HG03565 (cell line): ENCODE data around the gene RPS28.

Experiments used
- ATAC-seq: cut with Tn5 transposase; IDR thresholded peaks from one replicate; pipeline ENCODE4 v1.9.1; 2021; ENCODE audit warnings: mild to moderate bottlenecking, moderate library complexity; ENCODE audit not compliant: unreplicated experiment

The RPS28 gene

DNA sequence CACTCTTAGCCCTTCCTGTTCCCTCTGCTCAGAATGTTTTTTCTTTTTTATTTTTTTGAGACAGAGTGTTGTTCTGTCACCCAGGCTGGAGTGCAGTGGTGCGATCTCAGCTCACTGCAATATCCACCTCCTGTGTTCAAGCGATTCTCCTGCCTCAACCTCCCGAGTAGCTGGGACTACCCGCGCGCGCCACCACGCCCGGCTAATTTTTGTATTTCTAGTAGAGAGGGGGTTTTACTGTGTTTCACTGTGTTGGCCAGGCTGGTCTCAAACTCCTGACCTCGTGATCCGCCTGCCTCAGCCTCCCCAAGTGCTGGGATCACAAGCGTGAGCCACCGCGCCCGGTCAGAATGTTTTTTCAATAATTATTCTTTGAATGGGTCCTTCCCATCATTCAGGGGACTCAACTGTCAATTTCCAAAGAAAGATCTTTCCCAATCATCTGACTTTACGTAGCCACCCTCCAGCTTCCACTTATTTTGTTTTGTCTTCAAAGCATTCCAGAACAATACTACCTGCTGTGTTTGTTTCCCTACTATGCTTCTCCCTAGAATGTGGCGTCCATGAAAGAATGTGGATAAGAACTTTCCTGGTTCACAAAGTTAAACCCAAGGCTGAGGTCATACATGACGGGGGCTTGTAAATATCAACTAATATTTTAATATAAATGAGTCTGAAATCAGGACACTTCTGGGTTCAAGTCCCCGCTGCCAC is 1.3 kb upstream of the RPS28 start:
- ATAC-seq = no peak

DNA sequence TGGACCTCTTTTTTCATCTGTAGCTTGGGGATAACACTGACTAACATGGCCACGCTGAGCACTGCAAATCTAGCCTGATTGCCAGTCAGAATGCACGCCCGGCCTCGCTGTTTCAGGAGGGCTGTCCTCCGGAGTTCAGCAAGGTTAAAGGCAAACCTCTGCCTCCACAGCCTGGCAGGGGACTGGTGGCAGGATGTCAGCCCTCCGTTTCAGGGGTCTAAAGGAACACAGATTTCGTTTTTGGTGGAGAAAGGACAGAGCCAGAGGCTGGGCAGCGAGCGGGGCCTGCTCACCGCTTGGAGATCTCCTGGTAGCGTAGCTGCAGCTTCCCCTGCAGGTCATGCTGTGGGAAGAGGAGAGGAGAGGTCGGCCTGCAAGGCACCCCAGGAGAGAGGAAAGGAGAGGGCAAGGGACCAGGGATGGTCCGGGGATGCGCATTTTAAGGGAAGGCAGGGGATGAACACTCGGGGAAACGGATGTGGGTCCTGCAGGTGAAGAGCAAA is 681 bp upstream of the RPS28 start:
- ATAC-seq = no peak

DNA sequence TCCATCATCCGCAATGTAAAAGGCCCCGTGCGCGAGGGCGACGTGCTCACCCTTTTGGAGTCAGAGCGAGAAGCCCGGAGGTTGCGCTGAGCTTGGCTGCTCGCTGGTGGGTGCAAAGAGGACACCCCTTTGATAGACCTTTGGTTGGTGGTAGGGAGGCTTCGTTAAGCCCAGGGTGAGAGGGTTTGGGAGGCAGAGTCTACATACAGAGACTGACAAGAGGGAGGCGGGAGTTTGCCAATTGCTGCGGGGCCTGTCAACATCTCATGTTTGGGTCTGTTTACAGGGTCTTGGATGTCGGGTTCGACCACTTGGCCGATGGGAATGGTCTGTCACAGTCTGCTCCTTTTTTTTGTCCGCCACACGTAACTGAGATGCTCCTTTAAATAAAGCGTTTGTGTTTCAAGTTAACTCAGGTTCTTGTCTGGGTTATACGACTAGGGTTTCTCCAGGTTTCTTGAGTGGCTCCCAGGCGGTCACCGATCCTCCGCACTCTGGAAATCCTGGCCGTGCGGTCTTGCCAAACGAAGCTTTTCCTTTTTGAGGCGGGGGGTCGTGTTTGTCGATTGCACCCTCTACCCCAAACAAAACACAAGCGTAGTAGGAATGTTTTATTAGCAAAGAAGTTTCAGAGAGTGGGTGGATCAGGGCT is 816 bp downstream of the RPS28 start:
- ATAC-seq = no peak

DNA sequence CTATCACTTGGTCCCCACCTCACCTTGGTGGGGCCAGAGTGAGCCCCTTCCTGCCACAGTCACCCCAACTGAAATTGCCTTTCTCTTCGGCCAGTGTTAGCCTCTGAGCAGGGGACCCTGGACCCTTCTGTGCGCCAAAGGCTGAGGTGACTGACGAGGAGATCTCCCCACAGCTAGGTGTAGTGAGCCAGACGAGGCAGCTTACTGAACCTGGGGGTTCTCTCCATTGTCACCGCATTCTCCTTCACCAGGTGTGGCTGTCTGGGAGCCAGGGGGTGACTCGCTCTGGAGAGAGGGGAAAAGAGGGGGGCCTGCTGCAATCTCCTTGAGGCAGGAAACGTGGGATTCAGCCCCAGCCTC is 1.3 kb downstream of the RPS28 start:
- no peak for ATAC-seq

DNA sequence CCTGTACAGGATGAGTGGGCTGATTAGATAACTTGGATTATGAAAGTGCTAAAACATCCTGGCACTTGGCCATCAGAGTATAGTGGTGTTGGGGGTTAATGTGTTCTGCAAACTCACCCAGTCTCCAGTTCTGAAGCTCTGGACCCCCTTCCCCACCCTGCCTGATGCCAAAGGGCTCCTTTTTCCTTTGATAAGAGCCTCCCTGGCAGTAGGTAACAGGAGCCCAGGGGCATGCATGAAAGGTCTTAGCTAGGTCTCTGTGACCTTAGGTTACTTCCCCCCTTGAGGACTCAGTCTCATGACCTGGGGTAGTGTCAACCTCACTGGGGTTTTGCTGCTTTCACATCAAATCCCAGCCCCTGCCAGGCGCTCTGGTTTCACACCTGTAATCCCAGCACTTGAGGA is 2.5 kb downstream of the RPS28 start:
- ATAC-seq = no peak

DNA sequence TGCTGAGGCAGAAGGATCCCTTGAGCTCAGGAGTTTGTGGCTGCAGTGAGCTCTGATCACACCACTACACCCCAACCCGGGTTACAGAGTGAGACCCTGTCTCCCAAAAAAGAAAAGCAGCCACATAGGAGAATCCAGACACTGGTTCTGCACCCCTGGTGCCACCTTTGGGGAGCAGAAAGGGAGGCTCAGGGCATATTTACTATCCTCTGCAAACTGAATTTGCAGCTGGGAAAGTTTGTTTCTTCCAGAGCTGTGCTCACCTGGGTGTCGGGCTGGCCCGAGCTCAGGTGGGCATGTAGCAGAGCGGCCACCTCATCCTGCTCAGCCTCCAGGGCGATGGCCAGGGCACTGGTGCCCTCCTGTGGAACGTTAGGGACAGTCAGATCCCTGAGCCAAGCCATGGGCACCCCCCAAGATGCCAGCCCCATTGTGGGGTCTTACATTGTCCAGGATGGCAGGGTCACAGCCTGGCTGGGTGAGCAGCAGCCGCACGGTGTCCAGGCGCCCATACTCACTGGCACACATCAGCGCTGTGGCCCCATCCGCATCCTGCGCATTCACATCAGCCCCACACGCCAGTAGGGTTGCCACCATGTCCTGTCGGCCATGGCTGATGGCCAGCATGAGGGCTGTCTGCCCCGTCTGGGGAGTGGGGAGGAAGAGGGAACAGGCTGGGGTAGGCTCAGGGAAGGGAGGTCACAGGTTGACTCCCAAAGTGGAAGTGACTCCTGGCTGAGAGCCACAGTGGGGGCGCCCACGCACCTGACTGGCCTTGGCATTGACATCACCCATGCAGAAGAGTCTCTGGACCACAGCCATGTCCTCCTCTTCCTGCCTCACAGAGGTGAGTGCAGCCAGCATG is 3.1 kb downstream of the RPS28 start:
- no peak for ATAC-seq

DNA sequence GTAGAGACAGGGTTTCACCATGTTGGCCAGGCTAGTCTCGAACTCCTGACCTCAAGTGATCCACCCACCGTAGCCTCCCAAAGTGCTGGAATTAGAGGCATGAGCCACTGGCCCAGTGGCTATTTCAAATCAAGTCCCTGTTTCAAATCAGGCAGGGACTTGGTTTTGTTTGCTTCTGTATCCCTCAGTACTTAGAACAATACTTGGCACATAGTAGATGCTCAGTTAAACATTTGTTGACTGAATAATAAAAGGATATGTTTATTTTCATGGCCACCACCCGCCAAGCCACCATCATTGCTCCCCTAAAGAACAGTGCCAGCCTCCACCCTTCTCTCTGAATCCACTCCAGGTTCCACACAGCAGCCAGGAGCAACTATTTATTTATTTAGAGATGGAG is 4.2 kb downstream of the RPS28 start:
- ATAC-seq = no peak

DNA sequence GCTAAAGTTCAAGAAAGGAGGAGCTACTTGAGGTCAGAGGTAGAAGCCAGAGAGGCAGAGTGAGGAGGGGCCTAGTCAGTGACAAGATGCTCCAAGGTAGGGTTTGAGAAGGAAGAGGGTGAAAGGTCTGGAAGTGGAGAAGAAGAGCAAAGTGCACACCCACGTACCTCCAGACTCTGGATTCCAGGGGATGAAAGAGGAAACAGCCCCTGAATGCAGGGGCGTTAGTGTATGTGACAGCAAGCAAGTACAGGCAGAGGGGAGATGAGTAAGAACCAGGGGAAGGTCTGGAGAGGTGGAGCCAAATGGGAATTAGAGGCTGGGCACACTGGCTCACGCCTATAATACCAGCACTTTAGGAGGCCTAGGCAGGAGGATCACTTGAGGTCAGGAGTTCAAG is 8.7 kb downstream of the RPS28 start:
- no peak for ATAC-seq

DNA sequence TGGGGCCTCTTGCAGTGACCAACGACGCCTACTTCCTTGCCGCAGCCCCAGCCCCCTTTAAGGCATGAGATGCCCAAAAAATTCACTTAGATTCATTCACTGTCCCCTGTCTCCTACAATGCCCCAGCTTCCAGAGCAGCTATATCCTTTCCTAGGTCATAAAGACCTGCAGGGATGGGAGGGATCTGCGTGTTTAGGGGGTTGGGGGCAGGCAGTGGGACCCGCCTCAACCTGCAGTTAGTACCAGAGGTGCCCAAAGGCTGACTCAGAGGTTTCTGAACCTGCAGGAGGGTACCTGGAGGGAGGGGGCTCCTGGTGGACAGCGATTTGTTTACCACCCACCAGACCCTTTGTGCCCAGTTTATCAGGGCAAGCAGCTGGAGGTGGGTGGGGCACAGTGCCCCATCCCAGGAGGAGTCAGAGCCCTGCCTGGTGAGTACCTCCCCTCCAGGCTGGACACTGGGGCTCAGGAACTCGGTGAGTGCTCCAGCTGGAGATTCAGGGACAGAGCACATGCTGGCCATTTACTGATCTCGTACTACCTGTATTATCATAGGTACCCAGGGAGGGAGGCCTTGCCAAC is 10.1 kb downstream of the RPS28 start:
- ATAC-seq = no peak

DNA sequence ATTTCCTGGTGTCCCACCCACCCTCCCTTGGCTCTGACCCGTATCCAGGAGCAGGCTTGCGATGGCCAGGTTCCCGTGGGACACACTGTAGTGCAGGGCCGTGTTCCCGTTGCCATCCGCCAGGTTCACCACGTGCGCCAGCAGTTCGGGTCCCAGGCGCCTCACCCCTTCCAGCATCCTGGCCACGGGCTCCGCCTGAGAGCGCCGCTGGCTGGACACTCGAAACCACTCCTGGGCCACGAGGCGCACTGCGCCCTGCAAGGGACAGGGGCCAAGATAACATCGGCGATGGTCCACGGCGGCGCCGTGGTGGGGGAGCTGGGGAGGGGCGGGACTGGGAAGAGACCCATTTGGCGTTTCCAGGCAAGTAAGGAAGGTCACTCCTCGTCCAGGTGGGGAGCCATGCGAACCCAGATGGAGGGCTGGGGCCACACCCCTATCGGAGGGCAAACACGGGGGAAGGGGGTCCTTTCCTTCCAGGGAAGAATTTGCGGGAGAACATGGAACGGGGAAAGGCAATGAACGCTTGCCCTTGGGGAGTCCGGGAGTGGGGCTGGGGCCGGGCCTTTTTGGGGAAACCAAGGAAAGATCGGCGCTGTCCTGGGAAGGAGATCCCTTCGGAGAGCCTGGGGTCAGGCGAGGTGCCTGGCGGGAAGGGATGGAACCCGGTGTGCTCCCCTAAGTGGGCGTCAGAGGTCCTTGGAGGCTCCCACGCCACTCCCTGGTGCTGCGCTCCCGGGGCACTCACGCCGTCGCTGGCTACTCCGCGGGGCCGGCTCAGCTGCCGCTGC is 11.9 kb downstream of the RPS28 start:
- no peak for ATAC-seq

DNA sequence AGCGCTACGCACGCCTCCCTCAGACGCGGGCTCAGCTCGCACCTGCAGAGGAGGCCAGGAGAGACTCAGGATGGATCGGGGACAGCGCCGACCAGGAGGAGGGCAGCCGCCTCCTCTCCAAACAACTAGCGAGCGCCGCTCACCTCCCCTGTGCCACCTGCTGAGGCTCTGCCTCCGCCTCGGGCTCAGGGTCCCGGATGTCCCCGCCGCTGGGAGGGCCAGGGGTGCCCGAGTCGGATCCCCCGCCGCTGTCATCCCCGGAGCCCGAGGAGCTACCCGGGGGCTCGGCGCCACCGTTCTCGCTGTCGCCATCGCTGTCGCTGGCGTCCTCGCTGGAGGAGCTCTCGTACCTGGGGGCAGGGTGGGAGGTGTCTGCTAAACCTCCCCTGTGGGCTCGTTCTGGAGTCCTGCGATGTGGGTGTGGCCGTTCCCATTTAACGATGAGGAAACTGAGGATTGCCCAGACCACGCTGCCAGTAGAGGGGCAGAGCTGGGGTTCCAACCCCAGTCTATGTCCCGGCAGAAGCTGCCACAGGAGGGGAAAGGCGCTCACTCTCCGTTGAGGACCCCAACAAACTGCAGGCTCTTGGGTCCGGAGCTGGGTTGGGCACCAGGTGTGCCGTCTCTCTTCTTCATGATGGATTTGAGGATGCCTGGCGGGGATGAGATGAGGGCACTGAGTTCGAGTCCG is 12.6 kb downstream of the RPS28 start:
- no peak for ATAC-seq

DNA sequence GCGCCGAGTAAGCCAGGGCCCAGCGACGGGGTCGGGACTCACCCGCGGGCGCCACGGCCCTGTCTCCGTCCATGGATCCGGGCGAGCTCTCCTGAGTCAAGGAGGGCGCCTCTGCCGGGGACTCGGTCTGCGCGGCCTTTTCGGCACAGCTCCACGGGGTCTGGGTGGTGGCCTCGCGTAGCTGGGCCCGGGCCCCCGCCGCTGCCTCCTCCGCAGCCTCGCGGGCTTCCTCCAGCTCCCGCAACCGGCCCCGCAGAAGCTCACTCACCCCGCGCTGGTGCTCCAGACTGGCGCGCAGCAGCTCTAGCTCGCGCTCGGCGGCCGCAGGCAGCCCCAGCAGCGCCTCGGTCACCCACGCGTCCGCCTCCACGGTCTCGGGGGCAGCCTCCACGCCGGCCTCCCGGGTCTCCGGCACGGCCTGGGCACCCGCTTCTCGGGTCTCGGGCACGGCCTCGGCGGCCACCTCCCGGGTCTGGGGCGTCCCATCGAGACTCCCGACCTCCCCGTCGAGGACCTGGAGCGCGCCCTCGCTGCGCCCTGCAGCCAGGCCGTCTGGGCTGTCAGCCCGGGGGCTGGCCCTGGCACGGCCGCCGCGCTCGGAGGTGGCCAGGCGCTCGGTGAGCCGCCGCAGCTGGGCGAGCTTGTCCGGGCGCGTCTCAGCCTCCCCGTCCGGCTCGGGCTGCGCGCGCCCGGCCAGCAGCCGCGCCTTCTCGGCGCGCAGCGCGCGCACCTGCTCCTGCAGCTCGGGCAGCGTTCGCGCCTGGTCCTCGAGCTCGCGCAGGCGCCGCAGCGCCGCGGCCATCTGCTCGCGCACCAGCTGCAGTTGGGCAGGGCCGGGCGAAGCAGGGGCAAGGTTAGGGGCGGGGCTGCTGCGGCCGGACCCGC is 13.4 kb downstream of the RPS28 start:
- ATAC-seq = no peak

DNA sequence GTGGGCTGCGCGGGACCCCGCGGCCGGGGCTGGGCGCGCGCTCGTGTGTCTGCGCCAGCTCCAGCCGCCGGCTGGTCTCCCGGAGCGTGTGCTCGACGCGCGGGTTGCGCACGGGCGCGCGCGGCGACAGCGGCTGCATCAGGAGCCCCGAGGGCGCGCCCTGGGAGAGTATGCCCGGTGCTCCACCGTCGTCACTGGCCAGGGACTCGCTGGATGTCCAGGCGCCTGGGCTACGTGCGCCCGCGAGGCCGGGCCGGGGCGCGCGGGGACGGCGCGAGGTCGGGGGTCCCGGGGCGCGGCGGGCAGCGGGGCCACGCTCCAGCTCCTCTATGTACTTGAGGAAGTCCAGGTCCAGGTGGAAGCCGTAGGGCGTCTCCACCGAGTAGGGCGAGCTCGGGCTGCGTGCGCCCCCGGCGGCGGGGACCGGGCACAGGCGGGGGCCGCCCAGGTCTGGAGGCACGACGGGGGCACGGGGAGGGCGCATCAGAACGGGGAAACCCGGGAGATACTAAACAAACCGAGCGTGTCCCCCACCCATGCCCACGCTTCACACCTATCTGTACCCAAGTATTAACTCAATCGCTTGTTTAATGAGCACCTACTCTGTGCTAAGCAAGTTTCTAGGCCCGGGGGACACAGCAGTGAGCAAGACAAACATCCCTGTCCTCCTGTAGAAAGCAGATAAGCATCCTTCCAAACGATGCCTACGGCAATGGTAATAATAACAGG is 14.2 kb downstream of the RPS28 start:
- no peak for ATAC-seq

DNA sequence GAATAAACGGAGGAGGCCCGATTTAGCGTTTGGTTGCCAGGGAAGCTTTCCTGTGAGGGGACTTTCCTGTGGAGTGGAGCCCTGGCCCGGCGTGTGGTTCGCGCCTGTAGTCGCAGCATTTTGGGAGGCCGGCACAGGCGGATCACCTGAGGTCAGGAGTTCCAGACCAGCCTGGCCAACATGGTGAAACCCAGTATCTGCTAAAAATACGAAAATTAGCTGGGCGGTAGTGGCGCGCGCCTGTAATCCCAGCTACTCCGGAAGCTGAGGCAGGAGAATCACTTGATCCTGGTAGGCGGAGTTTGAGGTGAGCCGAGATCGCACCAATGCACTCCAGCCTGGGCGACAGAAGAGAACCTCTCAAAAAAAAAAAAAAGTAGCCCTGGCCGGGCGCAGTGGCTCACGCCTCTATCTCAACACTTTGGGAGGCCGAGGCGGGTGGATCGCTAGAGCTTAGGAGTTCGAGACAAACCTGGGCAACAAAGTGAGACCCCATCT is 14.8 kb downstream of the RPS28 start:
- no peak for ATAC-seq

DNA sequence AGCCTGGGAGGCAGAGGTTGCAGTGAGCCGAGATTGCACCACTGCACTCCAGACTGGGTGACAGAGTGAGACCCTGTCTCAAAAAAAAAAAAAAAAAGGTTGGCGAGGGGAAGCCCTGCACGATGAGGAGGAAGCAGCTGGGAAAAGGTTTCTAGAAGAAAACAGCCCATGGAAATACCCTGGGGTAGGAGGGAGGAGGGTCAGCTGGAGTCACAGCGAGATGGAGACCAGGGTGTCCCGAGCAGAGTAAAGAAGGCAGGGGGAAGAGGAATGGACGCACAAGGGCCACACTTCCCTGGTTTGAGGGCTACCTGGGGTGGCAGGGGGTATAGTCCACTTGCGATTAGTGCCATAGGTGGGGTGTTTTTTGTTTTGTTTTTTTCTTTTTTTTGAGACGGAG is 15.4 kb downstream of the RPS28 start:
- ATAC-seq = no peak

DNA sequence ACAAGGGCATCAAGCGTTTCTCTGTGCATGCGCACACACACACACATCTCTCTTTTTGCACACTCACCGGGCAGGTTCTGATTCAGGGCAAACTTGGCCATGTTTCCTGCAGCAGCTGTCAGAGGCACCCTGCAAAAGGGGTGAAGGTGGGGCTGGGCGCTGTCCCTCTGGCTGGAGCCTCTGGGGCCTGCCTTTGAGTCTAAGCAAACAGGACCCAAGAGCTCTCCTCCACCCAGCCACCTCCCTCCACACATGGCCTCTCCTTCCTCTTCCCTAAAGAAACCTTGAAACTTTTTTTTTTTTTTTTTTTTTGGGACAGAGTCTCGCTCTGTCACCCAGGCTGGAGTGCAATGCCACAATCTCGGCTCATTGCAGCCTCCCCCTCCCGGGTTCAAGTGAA is 16.4 kb downstream of the RPS28 start:
- ATAC-seq = no peak

DNA sequence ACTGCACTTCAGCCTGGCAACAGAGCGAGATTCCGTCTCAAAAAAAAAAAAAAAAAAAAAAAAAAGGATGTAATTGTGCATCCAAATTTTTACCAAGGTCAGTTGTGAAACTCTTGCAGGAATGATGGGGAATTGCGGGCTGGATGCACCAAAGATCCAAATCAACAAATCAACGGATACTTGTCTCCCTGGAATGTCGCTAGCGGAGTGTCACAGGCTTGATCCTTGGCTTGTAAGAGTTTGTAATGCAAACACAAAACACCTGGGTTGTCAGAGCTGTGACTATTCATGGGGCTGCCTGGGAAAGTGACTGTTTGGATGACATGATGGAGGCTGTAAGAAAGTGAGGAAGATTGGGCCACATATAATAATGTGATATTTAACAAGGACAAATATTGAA is 17.5 kb downstream of the RPS28 start:
- ATAC-seq = no peak
